ENCODE data around the gene COLEC11. TPM values are rescaled to one million over a fixed set of nuclear protein-coding genes. Genes with fewer than 3 reads are reported as not detected.

The COLEC11 gene
- total RNA-seq, 1 experiment from 2014 or later: 0.39 TPM

- H2BK5ac ChIP-seq (ENCODE audit: insufficient read length, low read length): no peak overlapping the region
- no peaks in the 10 kb centered on the region for H3K79me1 ChIP-seq (ENCODE audit: insufficient read depth, low read depth, low read length, poor library complexity, severe bottlenecking)
- TF ChIP-seq CTCF (conservative IDR thresholded peaks at IDR 0.05): no peak
- H3K4me2 ChIP-seq (ENCODE audit: insufficient read depth, insufficient read length, low read length): no peak overlapping the region
- H3K27ac ChIP-seq (ENCODE audit: insufficient read length, low read depth, low read length): no peak overlapping the region
- H2AK5ac ChIP-seq (ENCODE audit: insufficient read length, low read length): no peak overlapping the region
- no peak overlapping the region for H3K9ac ChIP-seq (ENCODE audit: extremely low read depth, insufficient read length, low read length)
- H3K79me2 ChIP-seq (ENCODE audit: insufficient read depth, low read length): no peaks in the 10 kb centered on the region
- H2BK20ac ChIP-seq (ENCODE audit: low read depth, low read length, poor library complexity, severe bottlenecking): no peak overlapping the region
- H4K8ac ChIP-seq (replicated peaks; ENCODE audit: insufficient read length, low read depth, low read length): no peak overlapping the region
- DNase-seq: peak; percentile 22
- no peak overlapping the region for H3K4me3 Mint-ChIP-seq
- no peaks in the 10 kb centered on the region for H3K9me3 Mint-ChIP-seq
- H2AFZ ChIP-seq (ENCODE audit: low read length): no peak overlapping the region
- no peak overlapping the region for H3K14ac ChIP-seq (ENCODE audit: insufficient read depth, low read length)
- no peaks in the 10 kb centered on the region for H3K23me2 ChIP-seq (ENCODE audit: insufficient read length, low read depth, low read length, poor library complexity, severe bottlenecking)
- H3K36me3 Mint-ChIP-seq (ENCODE audit: insufficient read depth in 1 of 3, low read depth in 3 of 3): no peaks in the 10 kb centered on the region
- no peak overlapping the region for H3K18ac ChIP-seq (ENCODE audit: insufficient read length, low read depth, low read length)
- H3K23ac ChIP-seq (ENCODE audit: insufficient read length, low read depth, low read length): no peak overlapping the region
- H3K4ac ChIP-seq (ENCODE audit: low read depth, low read length): no peak overlapping the region
- no peaks in the 10 kb centered on the region for H3K4me1 ChIP-seq (ENCODE audit: insufficient read depth, low read length)
- peaks cover 13 to 22% of the 10 kb centered on the region in 2 experiments for H3K4me1 Mint-ChIP-seq
- no peaks in the 10 kb centered on the region for H3K9me3 ChIP-seq (ENCODE audit: control insufficient read depth, low read depth, low read length)
- H4K5ac ChIP-seq (ENCODE audit: insufficient read length, low read depth, low read length): no peak overlapping the region
- H3K27me3 ChIP-seq (ENCODE audit: insufficient read depth, low read length): no peaks in the 10 kb centered on the region
- no CpG with 5 or more reads among the region's 33 CpGs for WGBS (ENCODE audit: extremely low coverage, insufficient read length, low lambda C conversion rate)
- H3K27me3 Mint-ChIP-seq (ENCODE audit: low read depth): peaks cover 27% of the 10 kb centered on the region
- H2BK12ac ChIP-seq (ENCODE audit: insufficient read length, low read depth, low read length): no peak overlapping the region
- H3T11ph ChIP-seq (ENCODE audit: low read length): no peak overlapping the region
- peak overlapping the region in 2 of 3 experiments; percentile 46 to 59; a peak in 3 of 7 replicates for H3K27ac Mint-ChIP-seq
- no peak overlapping the region for H4K91ac ChIP-seq (ENCODE audit: insufficient read length, low read depth, low read length)
- no peak overlapping the region for H2BK120ac ChIP-seq (ENCODE audit: low read depth, low read length, poor library complexity, severe bottlenecking)
- H3K56ac ChIP-seq (ENCODE audit: insufficient read length, low read depth, low read length): no peak overlapping the region
- no peaks in the 10 kb centered on the region for H4K20me1 ChIP-seq (ENCODE audit: control insufficient read depth, insufficient read depth, insufficient read length)
- no peak overlapping the region for H2BK15ac ChIP-seq (ENCODE audit: low read depth, low read length)
Observed at GRCh38 chr2:3633089-3633981, 38.4 kb downstream of the COLEC11 start.

Data from H9 (cell line).